Tibial nerve (tissue), 4 donors: ENCODE measurements around the gene RPTOR. TPM values are rescaled to one million over a fixed set of nuclear protein-coding genes. Genes with fewer than 3 reads are reported as not detected.

Experiments used
- DNase-seq, 2 donors: peaks; one replicate each; pipeline ENCODE4 v3.0.0-alpha.2; 2019; ENCODE audit warnings: low spot score in 2 of 2
- H3K27ac ChIP-seq, 4 donors: fragments of 200-600 bp; sonication (generic) in 3 of 4; one replicate each; pipeline ENCODE4 v1.5.1; 2017 to 2019; ENCODE audit warnings: mild to moderate bottlenecking in 1 of 4
- H3K27me3 ChIP-seq, 2 donors: fragments of 200-600 bp; sonication (generic) in 1 of 2; one replicate each; pipeline versions ENCODE4 v1.5.1 to v1.6.0; 2017 to 2019
- H3K36me3 ChIP-seq, 3 donors: fragments of 200-600 bp; sonication (generic); one replicate each; pipeline ENCODE4 v1.5.1; 2018 to 2019
- H3K4me1 ChIP-seq, 4 donors: fragments of 200-600 bp; sonication (generic) in 3 of 4; one replicate each; pipeline ENCODE4 v1.5.1; 2017 to 2019
- H3K4me3 ChIP-seq, 4 donors: fragments of 200-600 bp; sonication (generic) in 3 of 4; one replicate each; pipeline ENCODE4 v1.5.1; 2017 to 2019; ENCODE audit warnings: mild to moderate bottlenecking in 1 of 4, moderate library complexity in 1 of 4
- H3K9me3 ChIP-seq, 4 donors: fragments of 200-600 bp; sonication (generic) in 3 of 4; one replicate each; pipeline ENCODE4 v1.5.1; 2017 to 2019
- EP300 ChIP-seq, 2 donors: sonication (generic); formaldehyde crosslinking; IDR thresholded peaks; one replicate each; pipeline ENCODE4 v1.6.1; 2017; ENCODE audit warnings: antibody characterized with exemption in 2 of 2, mild to moderate bottlenecking in 1 of 2
- POLR2A ChIP-seq, 2 donors: fragments of 450-650 bp; IDR thresholded peaks; one replicate each; pipeline ENCODE4 v1.6.1; 2017; ENCODE audit warnings: antibody characterized with exemption in 2 of 2, mild to moderate bottlenecking in 2 of 2, moderate library complexity in 2 of 2
- WGBS, 2 donors: methylation state at CpG; one replicate each; pipeline ENCODE4 v1.1.5; 2018; 5-methylcytosine and 5-hydroxymethylcytosine counted together
- total RNA-seq, 4 donors: library from RNA; depleted of rRNA; stranded (reverse); fragments of >200 nt; gene quantifications; one replicate each; pipeline ENCODE4 v1.1.0, GENCODE V29; 2016
- TF ChIP-seq, protein P1 (sequence below), 5 experiments: fragments of 200-600 bp in 3 of 5; fragments of 450-650 bp in 2 of 5; sonication (generic) in 3 of 5; IDR thresholded peaks; one replicate each; pipeline ENCODE4 v1.5.1; 2016 to 2019; ENCODE audit warnings: antibody characterized with exemption in 5 of 5, mild to moderate bottlenecking in 3 of 5, moderate library complexity in 2 of 5

RPTOR gene
- total RNA-seq, 4 donors from 2014 or later: 34.7 to 56.4 (median 40.1) TPM

DNA sequence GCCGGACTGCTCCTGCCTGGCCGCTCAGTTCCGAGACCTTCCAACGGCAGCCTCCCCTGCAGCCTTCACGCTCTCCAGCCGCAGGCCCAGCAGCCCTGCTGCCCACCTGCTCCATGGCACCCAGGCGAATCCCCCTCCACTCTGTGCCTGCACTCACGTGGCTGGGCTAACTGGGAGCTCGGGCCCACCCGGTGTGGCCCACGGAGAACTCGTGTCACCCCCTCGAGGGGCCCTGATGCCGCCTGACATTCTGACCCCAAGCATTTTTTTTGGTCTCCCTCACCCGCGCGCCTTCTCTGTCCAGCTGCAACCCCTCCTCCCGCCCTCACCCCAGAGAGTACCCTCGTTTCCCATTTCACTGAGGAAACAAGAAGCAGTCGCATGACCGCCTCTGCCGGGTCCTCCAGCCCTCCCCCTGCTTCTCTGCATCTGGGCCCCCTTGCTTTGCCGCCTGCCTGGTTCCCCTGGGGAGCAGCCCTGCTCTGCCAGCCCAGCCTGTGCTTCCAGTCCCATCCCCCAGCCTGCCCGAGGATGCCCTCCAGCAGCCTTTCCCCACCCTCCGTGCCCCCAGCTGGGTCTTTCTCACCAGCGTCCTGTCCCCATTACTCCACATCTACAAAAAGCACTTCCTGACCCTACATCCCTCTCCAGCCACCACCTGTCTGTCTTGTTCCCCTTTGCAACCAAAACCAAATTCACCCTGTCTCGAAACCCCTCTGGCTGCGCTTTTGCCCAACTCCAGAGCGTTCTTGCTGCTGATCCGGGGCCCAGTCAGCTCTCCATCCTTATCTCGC is 300.6 kb downstream of the RPTOR start:
- 72 to 74% methylated on average over 31 of the region's 31 CpGs for whole genome bisulfite sequencing, 2 donors
- H3K4me1 ChIP-seq: no peaks in the 10 kb centered on the region
- no peaks in the 10 kb centered on the region for H3K9me3 ChIP-seq
- no peak overlapping the region for H3K4me3 ChIP-seq
- no peak for TF ChIP-seq EP300 (IDR thresholded peaks at IDR 0.05)
- no peak for TF ChIP-seq POLR2A (IDR thresholded peaks at IDR 0.05)
- TF ChIP-seq, protein P1, sequence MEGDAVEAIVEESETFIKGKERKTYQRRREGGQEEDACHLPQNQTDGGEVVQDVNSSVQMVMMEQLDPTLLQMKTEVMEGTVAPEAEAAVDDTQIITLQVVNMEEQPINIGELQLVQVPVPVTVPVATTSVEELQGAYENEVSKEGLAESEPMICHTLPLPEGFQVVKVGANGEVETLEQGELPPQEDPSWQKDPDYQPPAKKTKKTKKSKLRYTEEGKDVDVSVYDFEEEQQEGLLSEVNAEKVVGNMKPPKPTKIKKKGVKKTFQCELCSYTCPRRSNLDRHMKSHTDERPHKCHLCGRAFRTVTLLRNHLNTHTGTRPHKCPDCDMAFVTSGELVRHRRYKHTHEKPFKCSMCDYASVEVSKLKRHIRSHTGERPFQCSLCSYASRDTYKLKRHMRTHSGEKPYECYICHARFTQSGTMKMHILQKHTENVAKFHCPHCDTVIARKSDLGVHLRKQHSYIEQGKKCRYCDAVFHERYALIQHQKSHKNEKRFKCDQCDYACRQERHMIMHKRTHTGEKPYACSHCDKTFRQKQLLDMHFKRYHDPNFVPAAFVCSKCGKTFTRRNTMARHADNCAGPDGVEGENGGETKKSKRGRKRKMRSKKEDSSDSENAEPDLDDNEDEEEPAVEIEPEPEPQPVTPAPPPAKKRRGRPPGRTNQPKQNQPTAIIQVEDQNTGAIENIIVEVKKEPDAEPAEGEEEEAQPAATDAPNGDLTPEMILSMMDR (IDR thresholded peaks at IDR 0.05): no peak
- H3K36me3 ChIP-seq: peaks cover 0 to 56% (median 5%) of the 10 kb centered on the region in 3 donors
- DNase-seq: no peak
- no peaks in the 10 kb centered on the region for H3K27me3 ChIP-seq
- no peak overlapping the region for H3K27ac ChIP-seq

DNA sequence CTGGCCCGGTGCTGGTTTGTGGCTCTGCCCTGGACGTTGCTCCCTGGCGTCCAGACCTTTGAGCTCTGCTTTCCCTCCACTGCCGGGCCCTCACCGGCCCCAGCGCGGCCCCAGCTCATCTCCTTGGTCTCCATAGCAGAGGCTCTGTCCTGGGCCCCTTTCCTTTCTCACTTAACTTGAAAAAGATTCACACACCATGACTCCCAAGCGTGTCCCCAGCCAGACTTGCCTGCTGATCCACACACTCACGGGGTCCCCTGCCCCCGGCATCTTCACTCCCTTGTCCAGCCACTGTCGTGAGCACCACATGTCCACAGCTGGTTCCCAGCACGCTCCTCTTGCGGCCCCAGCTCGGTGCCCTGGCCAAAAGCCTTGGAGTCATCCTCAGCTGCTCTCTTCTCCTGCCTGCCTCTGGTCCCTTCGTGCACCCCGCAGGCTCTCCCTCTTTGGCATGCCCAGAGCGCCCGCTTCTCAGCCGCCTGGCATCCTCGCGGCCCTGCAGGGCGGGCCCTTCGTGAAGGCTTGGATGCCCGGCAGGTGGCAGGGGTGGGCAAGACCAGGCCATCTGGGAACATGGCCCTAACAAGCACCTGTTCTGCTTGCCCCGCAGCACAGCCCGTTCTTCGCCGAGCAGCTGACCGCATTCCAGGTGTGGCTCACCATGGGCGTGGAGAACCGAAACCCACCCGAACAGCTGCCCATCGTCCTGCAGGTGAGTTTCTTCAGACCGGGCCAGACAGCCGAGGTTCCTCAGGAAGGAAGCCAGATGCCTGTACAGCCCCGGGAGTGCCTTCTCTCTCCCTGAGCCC is 301.4 kb downstream of the RPTOR start:
- Histone ChIP-seq H3K4me3 (no peak overlapping the region), H3K36me3 (peaks cover 0 to 63% (median 5%) of the 10 kb centered on the region in 3 donors), H3K9me3 (no peaks in the 10 kb centered on the region), H3K27me3 (no peaks in the 10 kb centered on the region), H3K4me1 (no peaks in the 10 kb centered on the region), H3K27ac (no peak overlapping the region)
- no peak for DNase-seq
- TF ChIP-seq, protein P1 (IDR thresholded peaks at IDR 0.05): no peak
- TF ChIP-seq EP300 (IDR thresholded peaks at IDR 0.05) (no peak), POLR2A (IDR thresholded peaks at IDR 0.05) (no peak)
- WGBS, 2 donors: 93 to 95% methylated on average over 35 to 36 of the region's 36 CpGs

DNA sequence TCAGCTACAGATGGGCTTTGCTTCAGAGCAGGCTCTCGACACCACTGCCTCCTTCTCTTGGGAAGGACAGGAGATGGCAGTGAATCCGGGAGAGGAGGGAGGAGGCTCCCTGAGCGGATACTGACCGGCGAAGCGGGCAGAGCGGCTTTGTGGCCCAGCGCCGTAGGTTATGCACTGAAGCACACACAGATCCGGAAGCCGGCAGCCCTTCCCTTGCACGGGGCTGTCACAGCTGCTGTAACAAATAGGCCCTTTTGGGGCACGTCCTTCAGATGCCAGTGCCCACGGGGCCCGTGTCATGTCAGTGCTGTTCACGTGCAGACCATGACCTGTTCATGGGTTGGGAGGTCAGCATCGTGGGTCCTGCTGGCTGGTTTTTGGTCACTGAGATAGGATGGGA is 302.3 kb downstream of the RPTOR start:
- TF ChIP-seq, protein P1 (IDR thresholded peaks at IDR 0.05): no peak
- TF ChIP-seq EP300 (IDR thresholded peaks at IDR 0.05) (no peak), POLR2A (IDR thresholded peaks at IDR 0.05) (no peak)
- DNase-seq: no peak
- peaks cover 0 to 66% (median 5%) of the 10 kb centered on the region in 3 donors for H3K36me3 ChIP-seq

DNA sequence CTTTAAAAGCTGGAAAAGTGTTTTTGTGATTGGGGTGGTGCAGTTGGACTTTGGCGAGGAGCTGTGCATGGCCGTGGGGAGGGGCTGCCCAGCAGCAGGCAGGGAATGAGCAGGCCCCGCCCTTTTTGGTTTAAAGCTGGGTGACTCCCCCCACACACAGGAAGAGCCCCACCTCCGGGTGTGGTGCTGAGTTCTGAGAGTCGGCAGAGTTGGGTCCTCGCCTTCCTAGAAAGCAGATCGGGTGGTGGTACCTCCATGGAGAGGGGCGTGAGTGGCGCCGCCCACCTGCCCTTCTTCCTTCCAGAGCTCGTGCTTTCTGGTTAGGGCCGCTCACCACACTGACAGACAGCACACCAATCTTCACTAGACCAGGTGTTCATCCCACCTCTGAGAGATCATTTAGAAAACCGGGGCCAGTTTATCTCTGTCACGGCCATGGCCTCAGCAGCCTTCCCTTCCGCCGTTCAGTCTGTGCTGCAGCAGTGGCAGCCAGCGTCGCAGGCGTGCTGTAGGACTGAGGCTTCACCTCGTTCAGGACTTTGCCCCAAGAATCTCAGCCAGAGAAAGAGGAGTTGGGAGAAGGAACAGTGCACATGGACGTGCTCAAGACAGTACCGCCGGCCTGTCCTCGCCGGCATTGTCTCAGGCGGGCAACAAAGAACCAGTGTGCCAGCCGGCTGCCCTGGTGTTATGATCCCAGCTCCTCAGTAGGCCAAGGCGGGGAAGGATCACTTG is 303.0 kb downstream of the RPTOR start:
- Histone ChIP-seq H3K4me1 (no peaks in the 10 kb centered on the region), H3K9me3 (no peaks in the 10 kb centered on the region), H3K27me3 (no peaks in the 10 kb centered on the region), H3K4me3 (no peak overlapping the region), H3K27ac (no peak overlapping the region), H3K36me3 (peaks cover 0 to 72% (median 5%) of the 10 kb centered on the region in 3 donors)
- WGBS, 2 donors: 83 to 89% methylated on average over 27 to 28 of the region's 28 CpGs
- TF ChIP-seq, protein P1 (IDR thresholded peaks at IDR 0.05): no peak
- TF ChIP-seq POLR2A (IDR thresholded peaks at IDR 0.05) (no peak), EP300 (IDR thresholded peaks at IDR 0.05) (no peak)
- no peak for DNase-seq

More for the DNA sequence above, 302.3 kb downstream of the RPTOR start:
- no peaks in the 10 kb centered on the region for H3K27me3 ChIP-seq
- H3K27ac ChIP-seq: no peak overlapping the region
- no peaks in the 10 kb centered on the region for H3K9me3 ChIP-seq
- WGBS, 2 donors: 95% methylated on average over 17 of the region's 17 CpGs
- no peaks in the 10 kb centered on the region for H3K4me1 ChIP-seq
- no peak overlapping the region for H3K4me3 ChIP-seq
